ENCODE results near the gene DPP6.

Gene DPP6

GRCh38 chr7:154852205-154852604, 800.0 kb downstream of the DPP6 start:
- no peak for DNase-seq

GRCh38 chr7:154853063-154853726, 801.0 kb downstream of the DPP6 start:
- no peak for DNase-seq

DNA sequence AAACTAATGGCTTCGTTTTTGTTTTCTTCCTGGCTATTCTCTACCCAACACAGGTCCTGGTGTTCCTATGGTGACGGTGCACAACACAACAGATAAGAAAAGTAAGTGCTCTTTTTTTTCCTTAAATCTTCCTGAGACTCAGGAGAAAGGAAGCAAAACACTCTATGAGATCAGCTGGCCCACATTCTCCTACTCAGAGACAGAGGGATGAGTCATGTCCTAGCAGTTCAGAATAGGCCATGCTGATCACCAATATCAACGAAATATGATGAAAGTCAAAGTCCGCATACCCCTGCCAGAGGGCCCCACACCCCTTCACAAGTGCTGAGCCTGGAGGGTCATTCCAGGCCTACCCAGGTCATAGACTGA, 801.5 kb downstream of the DPP6 start:
- no peak for DNase-seq

DNA sequence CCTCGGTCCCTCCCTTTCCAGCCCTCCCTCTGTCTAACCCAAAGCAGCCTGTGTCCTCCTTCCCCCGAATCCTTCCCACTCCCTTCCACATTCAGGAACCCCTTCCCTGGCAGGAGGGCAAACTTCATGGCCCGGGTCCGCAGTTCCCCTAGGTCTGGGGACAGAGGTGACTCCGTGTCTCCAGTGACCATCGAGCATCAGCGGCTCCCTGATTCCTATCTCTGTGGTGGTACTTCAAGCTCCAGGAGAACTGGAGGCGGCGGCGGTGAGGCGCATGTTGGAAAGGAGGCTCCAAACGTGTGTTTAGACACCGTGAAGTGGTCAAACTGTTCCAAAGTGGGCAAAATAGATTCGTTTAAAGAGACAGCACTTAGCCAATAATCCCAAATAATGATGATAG, 802.6 kb downstream of the DPP6 start:
- no peak for DNase-seq

- DNase-seq: no peak
Observed at GRCh38 chr7:154855366-154855765, 803.2 kb downstream of the DPP6 start.

- no peak for DNase-seq
Observed at GRCh38 chr7:154856733-154857132, 804.5 kb downstream of the DPP6 start.

GRCh38 chr7:154857240-154857639, 805.0 kb downstream of the DPP6 start:
- no peak for DNase-seq

DNA sequence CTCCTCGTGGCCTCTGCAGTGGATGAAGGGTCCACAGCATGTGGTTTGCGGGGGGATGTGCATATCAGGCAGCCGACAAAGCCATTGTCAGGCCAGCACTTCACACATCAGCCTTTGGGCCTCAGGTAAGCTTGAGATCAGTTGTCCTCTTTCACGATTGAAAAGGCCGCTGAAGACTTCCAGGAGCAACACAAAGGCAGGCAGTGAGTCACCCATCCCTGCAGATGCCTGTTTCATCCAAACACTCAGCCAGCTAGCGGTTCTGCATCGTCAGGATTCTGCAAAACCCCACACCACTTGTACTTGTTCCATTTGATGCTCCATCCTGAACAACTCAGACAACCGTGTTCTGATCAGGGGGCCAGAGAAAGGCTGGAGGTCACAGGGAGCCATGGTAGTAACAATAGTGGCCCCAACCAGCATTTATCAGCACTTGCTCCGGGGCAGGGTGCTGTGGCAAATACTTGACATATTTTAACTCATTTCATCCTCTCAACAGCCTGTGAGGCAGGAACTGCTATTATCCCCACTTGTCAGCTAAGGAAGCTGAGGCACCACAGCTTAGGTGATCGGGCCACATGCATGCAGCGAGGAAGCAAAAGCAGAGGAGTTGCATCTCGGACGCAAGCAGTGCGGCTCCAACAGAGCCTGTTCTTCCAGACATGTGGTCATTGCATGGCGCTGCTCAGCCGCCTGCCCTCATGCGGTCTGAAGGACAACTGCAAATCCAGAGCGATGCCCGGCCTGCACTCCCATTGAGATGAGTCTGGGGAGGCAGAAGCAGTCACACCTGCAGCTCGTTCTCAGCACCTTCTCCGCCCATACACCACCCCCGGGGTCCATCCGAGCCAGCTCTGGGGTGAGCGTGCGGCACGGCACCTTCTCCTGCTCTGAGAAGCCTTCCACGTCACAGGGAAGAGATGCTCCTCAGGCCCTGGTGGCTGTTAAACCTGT, 805.8 kb downstream of the DPP6 start:
- DNase-seq: no peak

DNA sequence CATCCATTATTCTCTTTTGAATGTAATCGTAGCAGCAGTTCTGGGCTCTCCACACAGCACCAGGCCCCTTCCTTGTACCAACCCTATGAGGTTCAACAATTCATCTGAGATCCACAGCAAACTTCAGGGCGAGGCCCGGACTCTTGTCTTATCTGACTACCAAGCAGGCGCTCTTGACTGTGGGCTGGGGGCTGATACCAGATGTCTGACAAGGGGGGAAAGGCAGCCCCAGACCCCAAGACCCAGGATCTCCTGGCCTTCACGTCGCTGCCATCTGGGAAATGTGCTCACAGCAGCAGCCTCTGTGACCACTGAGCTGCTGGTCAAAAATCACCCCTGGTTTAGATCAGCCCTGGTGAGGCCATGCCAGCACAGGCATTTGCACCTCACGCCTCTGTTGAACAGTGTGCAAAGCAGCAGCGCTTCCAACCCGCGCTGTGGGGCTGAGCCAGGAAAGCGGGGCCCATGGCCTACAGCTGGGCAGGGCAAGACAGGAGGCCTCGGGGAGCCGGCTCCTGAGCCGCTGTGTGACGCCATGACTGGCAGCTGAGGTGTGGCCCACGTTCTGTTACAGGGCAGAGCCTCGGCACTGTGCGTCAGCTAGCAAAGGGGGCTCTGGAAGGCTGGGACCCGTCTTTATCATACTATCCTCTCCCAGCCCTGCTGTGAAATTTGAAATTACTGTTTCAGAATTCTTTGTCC, 806.8 kb downstream of the DPP6 start:
- DNase-seq: no peak

DNA sequence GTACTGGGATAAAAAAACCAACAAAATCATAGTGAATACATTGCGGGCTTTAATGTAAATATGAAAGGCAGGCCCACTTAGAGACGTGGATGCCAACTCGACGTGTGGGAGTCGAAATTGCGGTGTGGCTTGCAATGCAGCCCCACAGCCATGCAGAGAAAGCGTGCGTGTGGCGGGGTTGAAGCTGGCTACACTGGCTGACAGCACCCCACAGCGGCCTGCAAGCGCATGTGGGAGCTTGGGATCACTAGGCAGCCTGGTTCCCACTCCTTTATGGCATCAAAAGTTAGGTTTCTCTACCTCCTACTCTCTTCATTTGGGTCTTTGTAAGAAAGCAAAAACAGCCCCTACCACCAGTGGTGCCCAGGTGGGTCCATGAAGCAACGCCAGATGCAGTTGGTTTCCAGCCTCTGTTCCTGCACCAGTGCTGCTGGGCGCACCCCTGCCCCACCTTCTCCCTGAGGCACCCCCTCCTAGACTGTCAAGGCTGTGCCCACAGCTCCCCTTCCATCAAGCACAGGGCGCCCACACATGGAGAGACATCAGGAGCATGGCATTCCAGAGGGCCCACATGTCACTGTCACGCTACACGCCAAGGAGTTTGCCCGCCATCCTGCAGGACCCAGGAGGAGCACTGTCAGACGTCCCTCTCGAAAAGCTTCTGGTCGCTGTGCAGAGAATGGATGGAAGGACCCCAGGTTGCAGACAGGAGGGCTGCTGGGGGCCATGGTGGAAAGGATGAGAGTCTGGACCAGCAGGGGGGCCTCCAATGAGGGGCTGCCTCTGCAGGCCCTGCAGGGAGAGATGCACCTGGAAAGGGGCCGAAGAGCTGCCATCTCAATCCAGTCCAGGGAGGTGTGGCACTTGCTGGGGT, 807.8 kb downstream of the DPP6 start:
- DNase-seq: no peak

GRCh38 chr7:154860621-154861375, 808.6 kb downstream of the DPP6 start:
- no peak for DNase-seq

DNA sequence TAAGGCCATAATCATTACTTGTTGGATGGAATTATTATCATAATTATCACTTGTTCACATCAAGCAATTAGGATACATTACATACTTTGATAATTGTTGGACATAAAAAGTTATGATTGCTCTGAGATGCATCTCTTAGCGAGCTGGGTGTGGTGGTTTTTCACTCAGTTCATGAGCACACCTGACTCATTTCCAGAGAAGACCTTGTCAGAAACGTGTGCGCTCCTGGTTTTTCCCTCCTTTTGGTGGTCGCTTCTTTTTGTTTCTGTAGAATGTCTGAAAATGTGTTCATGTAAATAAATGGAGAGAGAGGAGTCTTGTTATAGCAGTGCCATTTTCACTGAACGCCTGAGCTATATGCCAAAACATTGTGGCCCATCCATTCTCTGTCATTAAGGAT, 809.4 kb downstream of the DPP6 start:
- DNase-seq: no peak

DNA sequence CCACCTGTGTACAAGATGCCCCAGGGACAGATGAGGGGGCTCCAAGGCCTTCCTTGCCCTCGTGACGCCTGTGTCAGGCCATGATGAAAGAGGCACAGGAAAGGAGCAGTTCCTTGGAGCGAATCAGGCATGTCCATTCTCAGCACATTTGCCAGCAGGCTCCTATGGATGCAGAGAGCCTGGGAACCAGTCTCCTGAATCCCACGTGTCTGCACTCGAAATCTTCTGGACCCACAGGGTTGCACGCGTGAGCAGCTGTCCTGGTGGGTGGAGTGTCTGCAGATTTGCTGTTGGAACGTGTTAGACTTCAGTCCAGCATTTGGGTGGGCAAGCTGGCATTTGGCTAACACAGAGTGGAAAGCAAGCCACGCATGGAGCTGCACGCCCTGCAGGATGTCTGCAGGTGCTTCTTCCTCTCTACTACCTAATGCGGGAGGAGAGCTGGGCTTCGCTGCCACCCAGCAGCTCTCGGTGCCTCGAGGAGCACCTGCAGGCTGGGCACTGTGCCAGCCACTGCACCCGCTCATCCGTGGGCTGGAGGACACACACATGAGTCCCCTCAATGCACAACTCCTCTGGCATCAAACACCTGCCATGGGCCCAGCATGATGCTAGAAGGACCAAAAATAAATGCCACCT, 810.1 kb downstream of the DPP6 start:
- no peak for DNase-seq

DNA sequence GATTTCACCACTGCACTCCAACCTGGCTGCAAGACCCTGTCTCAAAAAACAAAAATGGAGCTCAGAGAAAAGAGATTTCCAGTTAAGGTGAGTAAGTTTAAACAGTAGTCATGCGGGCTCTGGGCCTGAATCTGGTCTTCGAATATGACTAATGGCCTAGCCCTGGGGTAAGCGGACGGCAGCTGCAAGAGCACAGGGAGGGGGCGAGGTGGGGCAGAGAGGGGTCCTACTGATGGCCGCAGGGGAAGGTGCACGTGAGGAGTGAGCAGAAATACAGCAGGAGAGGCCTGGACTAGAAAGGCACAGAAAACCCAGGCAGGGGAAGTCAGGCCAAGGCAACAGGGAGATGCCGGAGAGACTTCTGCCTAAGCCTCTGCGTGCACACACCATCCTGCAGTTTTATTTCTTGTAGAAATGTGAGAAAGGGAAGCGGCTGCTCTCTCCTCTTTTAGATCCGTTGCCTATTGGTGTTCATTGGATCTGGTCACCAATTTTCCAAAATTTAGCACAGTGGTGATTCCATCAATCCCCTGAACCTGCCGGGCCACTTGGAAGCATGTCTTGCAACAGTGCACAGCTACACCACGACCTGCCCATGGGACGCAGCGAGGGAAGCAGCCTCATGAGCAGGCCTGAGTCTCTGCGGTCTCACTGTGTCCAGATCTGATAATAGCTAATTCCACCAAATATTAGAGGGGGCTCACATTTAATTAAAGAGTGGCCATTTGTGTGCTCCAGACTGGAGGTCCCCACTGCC, 811.7 kb downstream of the DPP6 start:
- no peak for DNase-seq

DNA sequence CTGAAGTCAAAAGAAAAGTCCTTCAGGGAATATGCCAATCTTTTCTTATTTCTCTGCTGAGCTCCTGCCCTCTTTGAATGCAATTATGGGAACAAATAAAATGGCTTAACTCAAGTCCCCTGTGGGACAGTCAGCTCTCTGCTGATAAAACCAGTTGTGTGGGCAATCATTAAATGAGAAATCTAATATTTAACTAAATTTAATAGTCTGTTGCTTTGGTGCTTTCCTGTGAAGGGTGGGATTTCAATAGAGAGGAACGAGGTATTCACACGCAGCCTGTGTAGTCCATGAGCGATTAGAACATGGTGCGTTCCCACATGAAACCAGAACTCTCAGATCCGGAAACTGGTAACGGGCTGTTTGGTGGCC, 812.3 kb downstream of the DPP6 start:
- no peak for DNase-seq

DNA sequence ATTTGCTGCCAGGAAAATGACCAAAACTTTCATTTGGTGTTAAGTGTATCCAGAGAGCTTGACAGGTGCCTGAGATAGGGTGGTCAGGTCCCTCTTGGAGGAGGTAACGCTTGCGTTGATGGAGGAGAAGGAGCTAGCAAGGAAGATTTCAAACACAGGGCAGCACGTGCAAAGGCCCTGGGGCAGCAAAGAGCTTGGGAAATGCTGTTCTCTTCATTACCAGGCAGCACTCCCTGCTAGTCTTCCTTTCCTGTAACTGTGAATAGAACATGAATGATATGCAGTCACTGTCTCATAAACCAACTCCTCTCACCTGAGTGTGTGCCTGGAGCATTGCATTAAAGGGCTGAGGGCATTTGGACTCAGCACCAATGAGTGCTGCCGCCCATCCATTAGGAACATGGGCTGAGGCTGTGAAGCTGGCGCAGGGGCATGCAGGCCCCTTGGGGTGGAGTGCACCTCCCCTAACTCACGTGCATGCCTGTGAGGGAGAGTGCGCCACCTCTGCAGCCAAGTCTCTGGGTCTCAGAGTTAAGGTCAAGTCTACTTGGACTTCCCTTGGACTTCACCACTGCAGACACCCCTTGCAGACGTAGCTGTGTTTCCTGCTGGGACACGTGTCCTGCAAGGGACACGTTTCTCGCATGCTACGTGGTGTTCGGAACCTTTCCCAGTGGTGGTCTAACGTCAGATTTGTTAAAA, 813.9 kb downstream of the DPP6 start:
- no peak for DNase-seq

GRCh38 chr7:154867068-154867467, 814.9 kb downstream of the DPP6 start:
- DNase-seq: no peak

DNA sequence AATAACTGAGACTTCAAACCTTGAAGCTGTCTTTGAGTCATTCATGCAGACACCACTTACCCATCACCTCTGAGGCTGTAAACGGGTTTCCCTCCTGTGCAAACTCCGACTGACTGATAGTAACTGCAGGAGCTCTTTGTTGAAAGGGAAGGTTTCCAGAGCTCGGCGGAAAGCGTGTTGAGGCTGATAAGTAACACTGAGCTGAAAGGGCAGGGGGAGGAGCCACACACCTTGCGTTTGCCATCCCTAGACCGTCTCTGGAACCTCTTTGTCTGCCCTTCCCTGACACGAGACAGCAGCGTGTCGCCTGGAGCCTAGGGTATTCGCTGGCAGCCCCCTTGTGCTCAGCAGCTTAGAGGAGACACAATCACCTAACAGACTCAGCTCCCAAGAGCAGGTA, 816.7 kb downstream of the DPP6 start:
- DNase-seq: no peak

GRCh38 chr7:154869436-154869835, 817.2 kb downstream of the DPP6 start:
- no peak for DNase-seq

DNA sequence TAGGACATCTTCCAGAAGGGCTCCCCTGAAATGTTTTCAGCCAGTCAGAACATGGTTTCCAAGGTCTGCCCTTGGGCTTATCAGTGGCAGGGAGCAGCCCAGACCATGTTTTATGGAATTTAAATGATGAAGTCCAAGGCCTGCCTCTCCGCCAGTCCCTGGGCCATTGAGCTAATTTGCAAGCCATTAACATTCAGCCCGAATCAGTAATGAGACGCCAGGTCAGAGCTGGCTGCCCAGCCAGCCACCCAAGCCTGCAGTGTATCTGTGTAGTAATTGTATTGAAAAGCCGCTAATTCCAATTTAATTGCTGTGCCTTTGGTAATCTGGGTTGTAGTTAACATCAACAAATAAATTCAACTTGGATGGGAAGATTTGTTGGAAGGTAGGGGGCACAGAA, 819.3 kb downstream of the DPP6 start:
- no peak for DNase-seq

Data from CD4-positive, alpha-beta T cell treated with Interleukin-6 for 4 hours (primary cell).